ENCODE data around the gene HSPA12B.

DNA sequence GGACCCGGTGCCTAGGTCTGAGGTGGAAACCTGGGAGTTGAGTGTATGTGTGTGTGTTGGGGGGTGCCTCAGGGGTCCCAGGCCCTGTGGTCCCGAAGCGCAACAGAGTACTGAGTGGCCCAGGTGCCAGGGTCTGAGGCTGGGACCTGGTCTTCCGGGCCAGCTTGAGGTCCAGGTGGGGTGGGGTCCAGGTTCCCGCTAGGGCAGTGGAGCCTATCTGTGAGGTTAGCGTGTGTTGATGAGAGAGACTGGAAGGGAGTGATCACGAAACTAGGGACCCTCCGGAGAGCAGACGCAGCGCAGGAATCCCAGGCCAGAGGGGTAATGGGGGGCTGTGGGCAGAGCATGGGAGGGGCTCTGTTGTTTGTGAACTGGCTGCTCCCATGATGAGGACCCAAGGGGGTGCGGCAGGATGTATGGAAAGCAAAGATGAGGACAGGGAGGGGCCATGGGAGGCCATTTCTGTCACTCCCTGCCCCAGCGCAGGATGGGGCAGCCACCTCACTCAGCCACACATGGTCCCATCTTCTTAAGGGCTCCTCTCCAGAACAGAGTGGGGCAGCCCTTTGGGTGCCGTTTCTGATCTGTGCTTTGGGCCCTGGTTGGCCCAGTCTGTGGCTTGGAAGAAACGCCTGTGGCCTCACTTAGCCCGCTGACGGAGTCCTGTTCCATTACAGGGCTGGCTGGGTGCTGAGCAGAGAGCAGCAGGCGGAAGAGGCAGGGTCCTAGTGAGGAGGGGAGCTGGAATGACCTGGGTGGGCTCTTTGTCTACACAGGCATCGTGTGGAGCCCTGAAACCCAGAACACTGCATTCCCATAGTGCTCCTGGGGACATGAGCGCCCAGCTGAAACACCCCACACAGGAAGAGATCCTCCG, 872 bp downstream of the HSPA12B start:
- TF ChIP-seq EP300 (IDR thresholded peaks at IDR 0.05; ENCODE audit: borderline replicate concordance) (no peak), NFIC (IDR thresholded peaks at IDR 0.05) (no peak), CREB1 (IDR thresholded peaks at IDR 0.05; ENCODE audit: low read depth) (no peak), RAD21 (IDR thresholded peaks at IDR 0.05; ENCODE audit: low read depth) (no peak), TAF1 (IDR thresholded peaks at IDR 0.05; ENCODE audit: low read depth) (no peak), TCF12 (IDR thresholded peaks at IDR 0.05; ENCODE audit: low read depth) (no peak), YY1 (IDR thresholded peaks at IDR 0.05; ENCODE audit: low read depth) (no peak)
- TF ChIP-seq, protein P1, sequence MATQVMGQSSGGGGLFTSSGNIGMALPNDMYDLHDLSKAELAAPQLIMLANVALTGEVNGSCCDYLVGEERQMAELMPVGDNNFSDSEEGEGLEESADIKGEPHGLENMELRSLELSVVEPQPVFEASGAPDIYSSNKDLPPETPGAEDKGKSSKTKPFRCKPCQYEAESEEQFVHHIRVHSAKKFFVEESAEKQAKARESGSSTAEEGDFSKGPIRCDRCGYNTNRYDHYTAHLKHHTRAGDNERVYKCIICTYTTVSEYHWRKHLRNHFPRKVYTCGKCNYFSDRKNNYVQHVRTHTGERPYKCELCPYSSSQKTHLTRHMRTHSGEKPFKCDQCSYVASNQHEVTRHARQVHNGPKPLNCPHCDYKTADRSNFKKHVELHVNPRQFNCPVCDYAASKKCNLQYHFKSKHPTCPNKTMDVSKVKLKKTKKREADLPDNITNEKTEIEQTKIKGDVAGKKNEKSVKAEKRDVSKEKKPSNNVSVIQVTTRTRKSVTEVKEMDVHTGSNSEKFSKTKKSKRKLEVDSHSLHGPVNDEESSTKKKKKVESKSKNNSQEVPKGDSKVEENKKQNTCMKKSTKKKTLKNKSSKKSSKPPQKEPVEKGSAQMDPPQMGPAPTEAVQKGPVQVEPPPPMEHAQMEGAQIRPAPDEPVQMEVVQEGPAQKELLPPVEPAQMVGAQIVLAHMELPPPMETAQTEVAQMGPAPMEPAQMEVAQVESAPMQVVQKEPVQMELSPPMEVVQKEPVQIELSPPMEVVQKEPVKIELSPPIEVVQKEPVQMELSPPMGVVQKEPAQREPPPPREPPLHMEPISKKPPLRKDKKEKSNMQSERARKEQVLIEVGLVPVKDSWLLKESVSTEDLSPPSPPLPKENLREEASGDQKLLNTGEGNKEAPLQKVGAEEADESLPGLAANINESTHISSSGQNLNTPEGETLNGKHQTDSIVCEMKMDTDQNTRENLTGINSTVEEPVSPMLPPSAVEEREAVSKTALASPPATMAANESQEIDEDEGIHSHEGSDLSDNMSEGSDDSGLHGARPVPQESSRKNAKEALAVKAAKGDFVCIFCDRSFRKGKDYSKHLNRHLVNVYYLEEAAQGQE (IDR thresholded peaks at IDR 0.05; ENCODE audit: low read depth) = no peak
- TF ChIP-seq, protein P2, sequence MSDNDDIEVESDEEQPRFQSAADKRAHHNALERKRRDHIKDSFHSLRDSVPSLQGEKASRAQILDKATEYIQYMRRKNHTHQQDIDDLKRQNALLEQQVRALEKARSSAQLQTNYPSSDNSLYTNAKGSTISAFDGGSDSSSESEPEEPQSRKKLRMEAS (IDR thresholded peaks at IDR 0.05) = no peak
